Measurements from ENCODE around the gene FAIM.
"Not testable (repeated sequence)": the region's sequence is repeated elsewhere in the genome, so short reads cannot be mapped to it uniquely, and the experiment has no call there.

GRCh38 chr3:138601661-138602060 lies 6.9 kb upstream of the FAIM start:
- not testable (repeated sequence) for TF ChIP-seq CTCF, EP300 (IDR thresholded peaks at IDR 0.05)
